AG04450 (cell line): ENCODE results near the gene NAA38. TPM values are rescaled to one million over a fixed set of nuclear protein-coding genes. Genes with fewer than 3 reads are reported as not detected.
A peak's percentile ranks its signal among the peaks of the same experiment; 100 is the strongest.

Experiments
- CTCF ChIA-PET: fragments of 300-600, 350-600 bp; formaldehyde crosslinking; extraction: SDS; loops from one replicate; lab custom pipeline; 2022; ENCODE audit warnings: antibody characterized with exemption, inconsistent platforms; lab: Charles Lee
- POLR2A ChIA-PET: fragments of 350-600 bp; formaldehyde crosslinking; extraction: SDS; loops from one replicate; lab custom pipeline; 2021; ENCODE audit warnings: antibody characterized with exemption, inconsistent platforms; lab: Yijun Ruan, JAX
- DNase-seq: peaks from one replicate; pipeline ENCODE4 v3.0.0-alpha.2; 2011; ENCODE audit warnings: low read depth, low spot score
- H3K27ac ChIP-seq: one replicate; pipeline ENCODE4 v1.5.1; 2012; ENCODE audit warnings: low read depth, low read length, control low read depth
- H3K27me3 ChIP-seq: one replicate; pipeline ENCODE4 v1.6.0; 2012; ENCODE audit warnings: low read length; ENCODE audit not compliant: control insufficient read depth, insufficient read depth
- H3K4me3 ChIP-seq: 2 replicates; pipeline ENCODE4 v1.5.1; 2011; ENCODE audit warnings: mild to moderate bottlenecking, low read depth, low read length, control low read depth
- H3K9me3 ChIP-seq: 2 replicates; pipeline ENCODE4 v1.5.1; 2012; ENCODE audit warnings: low read length; ENCODE audit not compliant: control insufficient read depth, insufficient read depth
- CTCF ChIP-seq: IDR thresholded peaks from 2 replicates; pipeline ENCODE4 v1.5.1; 2011; ENCODE audit warnings: low read depth, low read length, control low read depth, inconsistent platforms
- polyA plus RNA-seq: library from polyadenylated mRNA; depleted of rRNA; stranded (reverse); fragments of >200 nt; gene quantifications from 2 replicates; pipeline ENCODE4 v1.2.3, GENCODE V29; 2011

Gene NAA38
- polyA plus RNA-seq, 1 experiment: 49.3 TPM

- H3K27me3 ChIP-seq: no peaks in the 10 kb centered on the region
- H3K4me3 ChIP-seq: peak within 1 kb of the TSS; percentile 66
- peak within 1 kb of the TSS; percentile 77 for H3K27ac ChIP-seq
- POLR2A ChIA-PET: interaction anchor here (0.7 to 1.3 kb wide), 2 partner anchors 9 to 31 kb away, joined by 3 to 4 read pairs; partner anchors contain the start of gene NAA38
- no peak for TF ChIP-seq CTCF
- DNase-seq: no peak
- H3K9me3 ChIP-seq: no peaks in the 10 kb centered on the region; the same call in 1 of the 2 replicates
- CTCF ChIA-PET: interaction anchor here (0.9 kb wide), 1 partner anchor 10 kb away, joined by 3 read pairs; no protein-coding TSS in a partner anchor
Observed at GRCh38 chr17:7888184-7888920, 31.0 kb upstream of the NAA38 start, which contains the start of gene CHD3. TSS of gene CHD3 (plus strand) at chr17:7888789. CDS start at chr17:7889001, 212 bp downstream.

GRCh38 chr17:7887482-7888183 is 30.3 kb upstream of the NAA38 start:
- Histone ChIP-seq H3K9me3 (no peaks in the 10 kb centered on the region; the same call in 1 of the 2 replicates), H3K4me3 (peak overlapping the region; percentile 79), H3K27ac (peak overlapping the region; percentile 77), H3K27me3 (no peaks in the 10 kb centered on the region)
- POLR2A ChIA-PET: no interaction called here
- DNase-seq: peak; percentile 96
- CTCF ChIA-PET: no interaction called here
- no peak for TF ChIP-seq CTCF

DNA sequence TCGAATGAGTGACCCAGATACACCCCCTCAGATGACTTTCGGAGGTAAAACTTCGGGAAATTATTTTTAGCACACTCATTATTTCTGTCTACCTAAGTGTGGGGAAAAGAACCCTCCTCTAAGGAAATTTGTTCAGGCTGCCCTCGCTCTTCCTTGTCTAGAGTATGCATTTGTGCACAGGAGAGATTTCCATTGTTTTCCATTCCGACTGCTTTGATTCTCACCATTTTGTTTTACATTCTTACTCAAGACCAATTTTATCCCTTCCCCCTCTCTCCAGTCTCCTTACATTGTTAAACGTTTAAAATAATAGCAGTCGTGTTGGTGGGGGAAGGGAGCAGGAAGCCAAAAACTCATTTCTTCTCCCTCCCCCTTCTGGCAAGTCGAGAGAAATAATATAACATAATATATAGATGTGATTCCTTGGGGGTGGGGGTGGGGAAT is 29.7 kb upstream of the NAA38 start:
- POLR2A ChIA-PET: no interaction called here

DNA sequence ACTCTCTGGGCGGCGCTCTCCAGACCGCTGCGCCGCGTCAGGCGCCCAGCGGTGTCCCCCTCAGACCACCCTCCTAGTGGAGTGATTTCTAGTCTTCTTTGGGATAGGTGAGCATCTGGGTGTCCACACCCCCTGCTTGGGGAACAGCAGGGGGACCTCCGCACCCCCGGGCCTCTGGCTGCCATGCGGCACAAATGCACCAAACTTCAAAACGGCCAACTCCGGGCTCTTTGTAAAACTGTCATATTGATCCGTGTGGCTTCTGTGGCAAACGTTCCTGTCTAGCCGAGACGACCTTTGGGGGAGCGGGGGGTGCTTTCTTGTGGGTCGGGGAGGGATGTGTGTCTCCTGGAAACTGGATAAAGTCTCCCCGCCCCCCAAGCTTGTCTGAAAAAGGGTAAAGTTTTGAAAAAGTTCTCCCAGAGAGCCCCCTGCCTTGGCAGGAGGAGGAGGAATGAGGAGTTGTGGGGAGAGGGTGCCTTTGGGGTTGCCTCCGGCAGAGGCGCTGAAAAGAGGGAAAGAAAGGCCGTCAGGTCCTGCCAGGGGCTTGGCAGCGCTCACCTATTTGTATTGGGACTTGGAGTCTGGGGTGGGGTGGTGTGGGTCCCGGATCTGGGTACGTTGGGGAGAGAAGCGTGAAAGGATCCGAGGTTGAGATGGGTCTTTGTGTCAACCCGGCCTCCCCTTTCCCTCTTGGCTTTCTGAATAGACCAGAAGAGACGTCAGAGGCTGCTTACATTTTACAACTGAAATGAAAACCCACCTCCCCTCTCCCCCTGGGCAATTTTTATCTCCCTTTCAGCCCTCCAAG is 29.1 kb upstream of the NAA38 start:
- CTCF ChIA-PET: no interaction called here
- Histone ChIP-seq H3K27ac (peak overlapping the region; percentile 94), H3K27me3 (no peaks in the 10 kb centered on the region), H3K4me3 (peak overlapping the region; percentile 79), H3K9me3 (no peaks in the 10 kb centered on the region; the same call in 1 of the 2 replicates)
- POLR2A ChIA-PET: interaction anchor here (0.6 to 1.7 kb wide), 2 partner anchors 29 to 63 kb away, joined by 4 to 8 read pairs; partner anchors contain the start of gene NAA38
- TF ChIP-seq CTCF: no peak
- no peak for DNase-seq

More for the DNA sequence above, 29.7 kb upstream of the NAA38 start:
- no peak for DNase-seq
- CTCF ChIA-PET: no interaction called here
- no peaks in the 10 kb centered on the region for H3K27me3 ChIP-seq
- H3K4me3 ChIP-seq: peak overlapping the region; percentile 79
- peak overlapping the region; percentile 94 for H3K27ac ChIP-seq
- TF ChIP-seq CTCF: peak; percentile 7; the same call in 1 of the 2 replicates
- H3K9me3 ChIP-seq: no peaks in the 10 kb centered on the region; the same call in 1 of the 2 replicates
